DND-41 (cell line): ENCODE measurements around the gene TRMT10B.

ENCODE experiments used
- EZH2 ChIP-seq: IDR thresholded peaks from 3 replicates; pipeline ENCODE4 v1.6.1; 2012; ENCODE audit warnings: borderline replicate concordance, low read depth, mild to moderate bottlenecking, moderate library complexity, low read length, inconsistent platforms; ENCODE audit not compliant: severe bottlenecking
- TF ChIP-seq, protein P1 (sequence below): IDR thresholded peaks from 2 replicates; pipeline ENCODE4 v1.5.1; 2012; ENCODE audit warnings: borderline replicate concordance, low read length, moderate library complexity, mild to moderate bottlenecking; ENCODE audit not compliant: poor library complexity, severe bottlenecking; ENCODE audit errors: extremely low read depth

DNA sequence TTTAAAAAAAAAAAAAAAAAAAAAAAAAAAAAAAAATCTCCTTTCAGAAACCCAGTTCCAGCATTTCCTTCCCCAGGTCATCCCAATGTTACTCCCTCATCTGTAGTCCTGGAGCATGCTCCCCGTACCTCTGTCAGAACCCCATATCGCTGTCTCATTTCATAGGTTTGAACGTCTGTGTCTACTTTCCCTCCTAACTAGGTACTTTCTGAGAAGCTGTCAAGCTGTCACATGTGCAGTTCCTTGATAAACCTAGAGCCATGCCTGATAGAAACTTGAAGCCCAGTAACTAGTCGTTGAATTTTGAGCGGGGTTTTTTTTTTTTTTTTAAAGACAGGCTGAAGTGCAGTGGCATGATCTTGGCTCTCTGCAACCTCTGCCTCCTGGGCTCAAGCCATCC lies 15.7 kb downstream of the TRMT10B start:
- TF ChIP-seq, protein P1, sequence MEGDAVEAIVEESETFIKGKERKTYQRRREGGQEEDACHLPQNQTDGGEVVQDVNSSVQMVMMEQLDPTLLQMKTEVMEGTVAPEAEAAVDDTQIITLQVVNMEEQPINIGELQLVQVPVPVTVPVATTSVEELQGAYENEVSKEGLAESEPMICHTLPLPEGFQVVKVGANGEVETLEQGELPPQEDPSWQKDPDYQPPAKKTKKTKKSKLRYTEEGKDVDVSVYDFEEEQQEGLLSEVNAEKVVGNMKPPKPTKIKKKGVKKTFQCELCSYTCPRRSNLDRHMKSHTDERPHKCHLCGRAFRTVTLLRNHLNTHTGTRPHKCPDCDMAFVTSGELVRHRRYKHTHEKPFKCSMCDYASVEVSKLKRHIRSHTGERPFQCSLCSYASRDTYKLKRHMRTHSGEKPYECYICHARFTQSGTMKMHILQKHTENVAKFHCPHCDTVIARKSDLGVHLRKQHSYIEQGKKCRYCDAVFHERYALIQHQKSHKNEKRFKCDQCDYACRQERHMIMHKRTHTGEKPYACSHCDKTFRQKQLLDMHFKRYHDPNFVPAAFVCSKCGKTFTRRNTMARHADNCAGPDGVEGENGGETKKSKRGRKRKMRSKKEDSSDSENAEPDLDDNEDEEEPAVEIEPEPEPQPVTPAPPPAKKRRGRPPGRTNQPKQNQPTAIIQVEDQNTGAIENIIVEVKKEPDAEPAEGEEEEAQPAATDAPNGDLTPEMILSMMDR = no peak
- no peak for TF ChIP-seq EZH2
